ENCODE measurements around the gene LSAMP. TPM values are rescaled to one million over a fixed set of nuclear protein-coding genes. Genes with fewer than 3 reads are reported as not detected.
A peak's percentile ranks its signal among the peaks of the same experiment; 100 is the strongest.

LSAMP gene
- total and polyA plus RNA-seq, 2 of the 8 experiments (the other 6 are each of a cell fraction or from before 2014, with no cell fraction given): 1.8 to 5.7 TPM

- Histone ChIP-seq H4K5ac (ENCODE audit: insufficient read length, low read depth, low read length) (no peak overlapping the region), H4K8ac (ENCODE audit: extremely low read depth, insufficient read depth, low read length) (no peak overlapping the region), H2BK120ac (replicated peaks; ENCODE audit: low read depth, low read length) (no peak overlapping the region), H3K23ac (ENCODE audit: insufficient read length) (no peak overlapping the region), H3K27me3 (replicated peaks in 1 of 4; ENCODE audit: control insufficient read depth in 3 of 4, extremely low read depth in 1 of 4, insufficient read depth in 3 of 4, low read length in 3 of 4) (peaks cover 0 to 1% (median 0%) of the 10 kb centered on the region in 4 experiments; a peak in 1 of 7 replicates), H2BK20ac (ENCODE audit: low read length) (no peak overlapping the region), H3K79me1 (ENCODE audit: low read depth, low read length) (no peaks in the 10 kb centered on the region), H2AFZ (ENCODE audit: low read length) (no peak overlapping the region), H3K27ac (ENCODE audit: low read depth, low read length) (no peak overlapping the region), H3K4ac (replicated peaks; ENCODE audit: insufficient read length, low read depth, low read length) (no peak overlapping the region), H4K91ac (replicated peaks; ENCODE audit: insufficient read length, low read length) (no peak overlapping the region), H3K4me3 (ENCODE audit: extremely low read depth in 1 of 4, insufficient read depth in 2 of 4, low read depth in 3 of 4, low read length in 4 of 4) (no peak overlapping the region), H3K79me2 (ENCODE audit: control insufficient read depth in 1 of 2, insufficient read depth in 2 of 2, low read length in 2 of 2) (no peaks in the 10 kb centered on the region), H3K4me2 (ENCODE audit: insufficient read depth in 1 of 2, low read depth in 2 of 2, low read length in 2 of 2) (no peak overlapping the region), H2BK15ac (ENCODE audit: low read length) (no peak overlapping the region), H3K14ac (ENCODE audit: insufficient read length) (no peak overlapping the region), H3K36me3 (ENCODE audit: control insufficient read depth in 2 of 4, insufficient read depth in 4 of 4, low read length in 3 of 4) (peaks cover 0 to 3% (median 0%) of the 10 kb centered on the region in 4 experiments; a peak in 1 of 8 replicates), H4K20me1 (replicated peaks in 1 of 2; ENCODE audit: control insufficient read depth in 1 of 2, insufficient read depth in 2 of 2, low read length in 2 of 2) (no peaks in the 10 kb centered on the region), H3K9ac (replicated peaks in 1 of 4; ENCODE audit: extremely low read depth in 1 of 4, low read depth in 3 of 4, low read length in 3 of 4) (no peak overlapping the region), H2AK5ac (ENCODE audit: low read depth, low read length) (no peak overlapping the region), H2BK12ac (ENCODE audit: low read depth, low read length) (no peak overlapping the region), H3K23me2 (ENCODE audit: low read depth, low read length) (no peaks in the 10 kb centered on the region), H3K56ac (replicated peaks; ENCODE audit: insufficient read length, low read depth, low read length) (no peak overlapping the region), H2BK5ac (ENCODE audit: low read depth, low read length) (no peak overlapping the region), H3K9me3 (ENCODE audit: insufficient read depth in 2 of 2, low read depth in 1 of 2, low read length in 1 of 2) (peaks cover under 1% of the 10 kb centered on the region in 2 experiments; a peak in 3 of 4 replicates), H3K4me1 (replicated peaks in 1 of 4; ENCODE audit: control insufficient read depth in 3 of 4, insufficient read depth in 4 of 4, low read length in 3 of 4) (no peaks in the 10 kb centered on the region), H3K18ac (ENCODE audit: extremely low read depth, low read length) (no peak overlapping the region)
- FAIRE-seq (peak; percentile 36), DNase-seq (ENCODE audit: low read depth in 1 of 2, low spot score in 2 of 2) (no peak)
- 59% methylated on average over 5 of the region's 5 CpGs; no CpG with 5 or more reads in 1 of the 2 experiments for WGBS, 2 experiments (ENCODE audit: extremely low coverage in 1 of 2, insufficient coverage in 1 of 2, insufficient read length in 1 of 2, insufficient replicate concordance in 2 of 2, low coverage in 1 of 2, low lambda C conversion rate in 2 of 2, missing lambda C conversion rate in 1 of 2)
- ChIA-PET CTCF (ENCODE audit: partially characterized antibody) (interaction anchor here (0.7 to 1.4 kb wide), 10 partner anchors 9 to 253 kb away, joined by 3 to 6 read pairs (median 3); no protein-coding TSS in a partner anchor), POLR2A (ENCODE audit: partially characterized antibody) (no interaction called here)
- TF ChIP-seq EP300 (IDR thresholded peaks at IDR 0.05; ENCODE audit: borderline replicate concordance in 1 of 2, low read depth in 2 of 2, low read length in 2 of 2) (no peak), RXRA (IDR thresholded peaks at IDR 0.05; ENCODE audit: insufficient read depth, low read depth, low read length) (no peak), RAD21 (IDR thresholded peaks at IDR 0.05 in 1 of 2, conservative IDR thresholded peaks at IDR 0.05 in 1 of 2; ENCODE audit: low read depth in 2 of 2, low read length in 2 of 2) (peak; percentile 71 to 75)
- TF ChIP-seq, protein P1, sequence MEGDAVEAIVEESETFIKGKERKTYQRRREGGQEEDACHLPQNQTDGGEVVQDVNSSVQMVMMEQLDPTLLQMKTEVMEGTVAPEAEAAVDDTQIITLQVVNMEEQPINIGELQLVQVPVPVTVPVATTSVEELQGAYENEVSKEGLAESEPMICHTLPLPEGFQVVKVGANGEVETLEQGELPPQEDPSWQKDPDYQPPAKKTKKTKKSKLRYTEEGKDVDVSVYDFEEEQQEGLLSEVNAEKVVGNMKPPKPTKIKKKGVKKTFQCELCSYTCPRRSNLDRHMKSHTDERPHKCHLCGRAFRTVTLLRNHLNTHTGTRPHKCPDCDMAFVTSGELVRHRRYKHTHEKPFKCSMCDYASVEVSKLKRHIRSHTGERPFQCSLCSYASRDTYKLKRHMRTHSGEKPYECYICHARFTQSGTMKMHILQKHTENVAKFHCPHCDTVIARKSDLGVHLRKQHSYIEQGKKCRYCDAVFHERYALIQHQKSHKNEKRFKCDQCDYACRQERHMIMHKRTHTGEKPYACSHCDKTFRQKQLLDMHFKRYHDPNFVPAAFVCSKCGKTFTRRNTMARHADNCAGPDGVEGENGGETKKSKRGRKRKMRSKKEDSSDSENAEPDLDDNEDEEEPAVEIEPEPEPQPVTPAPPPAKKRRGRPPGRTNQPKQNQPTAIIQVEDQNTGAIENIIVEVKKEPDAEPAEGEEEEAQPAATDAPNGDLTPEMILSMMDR (IDR thresholded peaks at IDR 0.05; ENCODE audit: control extremely low read depth in 1 of 3, insufficient read depth in 1 of 3, low read depth in 1 of 3, low read length in 3 of 3): peak in 2 of 3 experiments; percentile 37 to 74; a peak in 2 of 4 replicates
These were observed 305.1 kb downstream of the LSAMP start for GRCh38 chr3:116140100-116140689.

All from H1 (cell line).